Activated CD4-positive, alpha-beta T cell treated with anti-CD3 and anti-CD28 coated beads for 48 hours (primary cell): ENCODE results near the gene CCNA2.

ENCODE experiments used
- DNase-seq: peaks from one replicate; pipeline ENCODE4 v3.0.0-alpha.2; 2020

The CCNA2 gene

GRCh38 chr4:121823505-121824170, at the start of gene CCNA2:
CCNA2 (minus strand) TSS chr4:121823883; CDS start chr4:121823628, 255 bp downstream.
- peak; percentile 98 for DNase-seq

- peak; percentile 99 for DNase-seq
These were observed 46.4 kb upstream of the CCNA2 start, which contains the start of gene BBS7 for GRCh38 chr4:121869841-121870822. BBS7 (minus strand) TSS chr4:121870474; CDS start chr4:121870313, 161 bp downstream.

- DNase-seq, result no peak
These were observed 40.1 kb upstream of the CCNA2 start for GRCh38 chr4:121863799-121864198.

- DNase-seq, result no peak
These were observed 37.7 kb upstream of the CCNA2 start for GRCh38 chr4:121861426-121861825.

- DNase-seq, result no peak
These were observed 36.4 kb upstream of the CCNA2 start for GRCh38 chr4:121860121-121860520.

- no peak for DNase-seq
These were observed 27.7 kb upstream of the CCNA2 start for GRCh38 chr4:121851354-121851753.

GRCh38 chr4:121846662-121847061, 23.0 kb upstream of the CCNA2 start:
- no peak for DNase-seq

- DNase-seq, result no peak
These were observed 19.2 kb upstream of the CCNA2 start for GRCh38 chr4:121842862-121843261.

- no peak for DNase-seq
These were observed 14.5 kb upstream of the CCNA2 start for GRCh38 chr4:121838136-121838535.

- no peak for DNase-seq
These were observed 5.8 kb upstream of the CCNA2 start for GRCh38 chr4:121829511-121829910.

GRCh38 chr4:121827853-121828252, 4.2 kb upstream of the CCNA2 start:
- DNase-seq, result no peak

GRCh38 chr4:121824950-121825349, 1.3 kb upstream of the CCNA2 start:
- DNase-seq, result no peak

- no peak for DNase-seq
These were observed 466 bp upstream of the CCNA2 start for GRCh38 chr4:121824171-121824527.

- DNase-seq, result peak; percentile 56
These were observed 733 bp downstream of the CCNA2 start for GRCh38 chr4:121822796-121823504.

GRCh38 chr4:121822047-121822446, 1.6 kb downstream of the CCNA2 start:
- DNase-seq, result no peak

GRCh38 chr4:121819216-121819965, 4.3 kb downstream of the CCNA2 start:
- no peak for DNase-seq

- DNase-seq, result no peak
These were observed 5.5 kb downstream of the CCNA2 start for GRCh38 chr4:121818215-121818614.

GRCh38 chr4:121817701-121818100, 6.0 kb downstream of the CCNA2 start:
- no peak for DNase-seq

- no peak for DNase-seq
These were observed 6.7 kb downstream of the CCNA2 start for GRCh38 chr4:121817006-121817405.

- DNase-seq, result no peak
These were observed 8.9 kb downstream of the CCNA2 start for GRCh38 chr4:121814756-121815155.

GRCh38 chr4:121811122-121811521, 12.6 kb downstream of the CCNA2 start:
- DNase-seq, result no peak

GRCh38 chr4:121806411-121806810, 17.3 kb downstream of the CCNA2 start:
- DNase-seq, result no peak

GRCh38 chr4:121801715-121802075, 22.0 kb downstream of the CCNA2 start:
- DNase-seq, result no peak
